A673 (cell line): ENCODE measurements around the gene NCR3LG1.

Source experiments
- CTCF ChIP-seq: fragments of 300-800, 200-600 bp; sonication (generic); conservative IDR thresholded peaks from 2 replicates; pipeline ENCODE4 v1.5.1; 2017; ENCODE audit warnings: low read depth, mild to moderate bottlenecking, antibody characterized with exemption, low read length, moderate library complexity, mixed read lengths
- EZH2 ChIP-seq: fragments of 200-600 bp; sonication (generic); IDR thresholded peaks from 2 replicates; pipeline ENCODE4 v1.6.1; 2017; ENCODE audit warnings: borderline replicate concordance, low read depth, mild to moderate bottlenecking, mixed read lengths, antibody characterized with exemption, low read length; ENCODE audit not compliant: poor library complexity, severe bottlenecking

DNA sequence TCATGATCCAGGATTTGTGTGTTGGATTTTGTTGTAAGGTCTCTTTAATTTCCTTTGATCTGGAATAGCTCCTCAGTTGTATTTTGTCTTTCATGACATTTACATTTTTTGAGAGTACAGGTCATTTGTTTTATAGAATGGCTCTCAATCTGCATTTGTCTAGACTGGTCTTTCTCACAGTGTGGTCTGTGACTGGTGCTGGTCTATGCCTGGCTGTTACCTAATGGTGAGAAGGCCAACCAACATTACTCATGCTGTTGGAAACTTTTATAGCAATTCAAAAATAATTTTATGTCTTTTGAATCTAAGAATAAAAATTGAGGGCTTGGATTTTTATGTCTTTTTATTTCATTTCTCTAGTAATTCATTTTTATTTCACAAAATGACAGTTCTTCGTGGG, 3.9 kb upstream of the NCR3LG1 start:
- no peak for TF ChIP-seq CTCF
- TF ChIP-seq EZH2 = no peak
